ENCODE results near the gene ADAM12. TPM values are rescaled to one million over a fixed set of nuclear protein-coding genes. Genes with fewer than 3 reads are reported as not detected.

Gene ADAM12
- total and polyA plus RNA-seq, 11 donors = 0.04 to 11.2 (median 0.82) TPM; not detected in 1

GRCh38 chr10:125984346-125984745 lies 403.9 kb downstream of the ADAM12 start:
- no peak overlapping the region for H3K4me3 ChIP-seq
- WGBS, 4 donors = 58 to 75% (median 65%) methylated on average over 4 of the region's 4 CpGs
- H3K27ac ChIP-seq = no peak overlapping the region
- H3K4me1 ChIP-seq = no peaks in the 10 kb centered on the region
- H3K36me3 ChIP-seq = no peaks in the 10 kb centered on the region
- ATAC-seq (no peak), DNase-seq (no peak)
- no peaks in the 10 kb centered on the region for H3K27me3 ChIP-seq
- TF ChIP-seq POLR2A (IDR thresholded peaks at IDR 0.05) (no peak), CTCF (IDR thresholded peaks at IDR 0.05) (no peak)
- no peaks in the 10 kb centered on the region for H3K9me3 ChIP-seq
- intact Hi-C loops (cut with DNase I) = loop anchor here (5.0 to 10.0 kb wide), 10 partner anchors 113 to 1870 kb away; partner anchors contain the start of gene ADAM12 (in 5 of the 10)

GRCh38 chr10:125983656-125984055 lies 404.6 kb downstream of the ADAM12 start:
- H3K36me3 ChIP-seq = no peaks in the 10 kb centered on the region
- intact Hi-C loops (cut with DNase I) = loop anchor here (2.0 to 10.0 kb wide), 14 partner anchors 114 to 1871 kb away; partner anchors contain the start of gene ADAM12 (in 5 of the 10)
- H3K9me3 ChIP-seq = no peaks in the 10 kb centered on the region
- H3K4me3 ChIP-seq = no peak overlapping the region
- no peaks in the 10 kb centered on the region for H3K4me1 ChIP-seq
- TF ChIP-seq CTCF (IDR thresholded peaks at IDR 0.05) (no peak), POLR2A (IDR thresholded peaks at IDR 0.05) (no peak)
- no peak overlapping the region for H3K27ac ChIP-seq
- DNase-seq (no peak), ATAC-seq (no peak)
- 89 to 95% (median 93%) methylated on average over 5 of the region's 5 CpGs for WGBS, 4 donors
- H3K27me3 ChIP-seq = no peaks in the 10 kb centered on the region

GRCh38 chr10:125983161-125983560 lies 405.1 kb downstream of the ADAM12 start:
- H3K27ac ChIP-seq = no peak overlapping the region
- no peaks in the 10 kb centered on the region for H3K36me3 ChIP-seq
- ATAC-seq = no peak

More at GRCh38 chr10:125983161-125983560, 405.1 kb downstream of the ADAM12 start:
- intact Hi-C loops (cut with DNase I) = loop anchor here (2.0 to 10.0 kb wide), 14 partner anchors 114 to 1872 kb away; partner anchors contain the start of gene ADAM12 (in 5 of the 10)
- no peaks in the 10 kb centered on the region for H3K9me3 ChIP-seq
- no peak overlapping the region for H3K4me3 ChIP-seq
- 56 to 70% (median 63%) methylated on average over 6 of the region's 6 CpGs for WGBS, 4 donors
- no peaks in the 10 kb centered on the region for H3K27me3 ChIP-seq
- no peaks in the 10 kb centered on the region for H3K4me1 ChIP-seq
- TF ChIP-seq CTCF (IDR thresholded peaks at IDR 0.05) (no peak), POLR2A (IDR thresholded peaks at IDR 0.05) (no peak)
- DNase-seq = no peak
